D721Med (cell line): ENCODE measurements around the gene ZFAND3.

ENCODE experiments used
- DNase-seq: peaks from one replicate; pipeline ENCODE4 v3.0.0; 2011; ENCODE audit warnings: low spot score; ENCODE audit not compliant: insufficient read length
- FAIRE-seq: peaks from 2 replicates; lab custom pipeline; 2011; peaks lifted over from hg19 to GRCh38; lab: Jason Lieb, UNC
- CTCF ChIP-seq: IDR thresholded peaks from 2 replicates; pipeline ENCODE4 v1.5.1; 2012; ENCODE audit warnings: mild to moderate bottlenecking, control low read depth; ENCODE audit not compliant: insufficient read depth; ENCODE audit errors: missing control alignments

Gene ZFAND3

GRCh38 chr6:37787216-37787615, 32.3 kb upstream of the ZFAND3 start:
- no peak for TF ChIP-seq CTCF
- FAIRE-seq (no peak), DNase-seq (no peak)

- FAIRE-seq: no peak
- DNase-seq: no peak
- no peak for TF ChIP-seq CTCF
Measured at GRCh38 chr6:37788259-37788658, 31.3 kb upstream of the ZFAND3 start.

GRCh38 chr6:37791156-37791919, 28.2 kb upstream of the ZFAND3 start:
- DNase-seq: peak; percentile 79
- peak; percentile 82 for TF ChIP-seq CTCF
- no peak for FAIRE-seq

GRCh38 chr6:37792457-37793033, 27.0 kb upstream of the ZFAND3 start:
- DNase-seq (no peak), FAIRE-seq (no peak)
- TF ChIP-seq CTCF: no peak

- FAIRE-seq: no peak
- TF ChIP-seq CTCF: no peak
- no peak for DNase-seq
Measured at GRCh38 chr6:37793067-37793466, 26.5 kb upstream of the ZFAND3 start.

GRCh38 chr6:37794825-37795224, 24.7 kb upstream of the ZFAND3 start:
- TF ChIP-seq CTCF: no peak
- no peak for FAIRE-seq
- DNase-seq: no peak
